NT2/D1 (cell line): Measurements from ENCODE around the gene TGFB2.

Experiments used
- YY1 ChIP-seq: IDR thresholded peaks from 2 replicates; pipeline ENCODE4 v1.6.1; 2011; ENCODE audit not compliant: insufficient read length, insufficient read depth
- ZNF274 ChIP-seq: IDR thresholded peaks from 2 replicates; pipeline ENCODE4 v1.6.1; 2011; ENCODE audit warnings: mild to moderate bottlenecking, low read depth, low read length

DNA sequence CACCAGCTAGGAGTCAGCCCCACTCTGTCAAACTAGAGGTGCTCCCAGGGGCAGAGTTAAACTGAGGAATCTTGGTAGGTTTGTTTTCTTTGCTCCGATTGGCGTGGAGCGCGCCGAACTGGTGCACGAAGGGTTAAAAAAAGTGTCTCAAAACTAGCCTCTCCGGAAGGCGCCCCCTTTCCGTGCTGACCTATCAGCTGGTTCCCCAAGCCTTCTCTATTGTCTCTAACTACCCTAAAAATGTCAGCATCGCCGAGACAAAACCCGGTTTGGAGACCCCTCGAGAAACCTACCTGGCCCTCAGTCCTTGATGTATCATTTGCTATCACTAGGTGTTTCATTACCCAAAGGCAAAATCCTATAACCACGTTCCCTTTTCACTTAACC is 2.2 kb downstream of the TGFB2 start:
- TF ChIP-seq ZNF274: no peak
- no peak for TF ChIP-seq YY1
